T-helper 17 cell (primary cell): ENCODE measurements around the gene SPATA31C2. TPM values are rescaled to one million over a fixed set of nuclear protein-coding genes. Genes with fewer than 3 reads are reported as not detected.
"Not testable (repeated sequence)": the region's sequence is repeated elsewhere in the genome, so short reads cannot be mapped to it uniquely, and the experiment has no call there.

Experiments
- ATAC-seq: fragments of 150-1000 bp; cut with Tn5 transposase; 2 replicates; pipeline ENCODE4 v1.10.0; 2021; ENCODE audit warnings: mild to moderate bottlenecking, moderate library complexity
- DNase-seq, 3 donors: peaks; one replicate each; pipeline versions ENCODE4 v3.0.0 to v3.0.0-alpha.2; 2020 to 2021
- H3K9me3 ChIP-seq: one replicate; pipeline ENCODE4 v1.7.0; 2013; ENCODE audit warnings: low read length, mild to moderate bottlenecking; ENCODE audit not compliant: control insufficient read depth, poor library complexity, severe bottlenecking
- H3K27ac Mint-ChIP-seq: one replicate; pipeline ENCODE4 v1.8.0; 2022; ENCODE audit warnings: mild to moderate bottlenecking, moderate library complexity, mixed read lengths
- H3K27me3 Mint-ChIP-seq: one replicate; pipeline ENCODE4 v1.8.0; 2022; ENCODE audit warnings: mixed read lengths
- H3K36me3 Mint-ChIP-seq: one replicate; pipeline ENCODE4 v1.8.0; 2022; ENCODE audit warnings: low read depth, mixed read lengths
- H3K4me1 Mint-ChIP-seq: one replicate; pipeline ENCODE4 v1.8.0; 2022; ENCODE audit warnings: mild to moderate bottlenecking, mixed read lengths
- H3K4me3 Mint-ChIP-seq: one replicate; pipeline ENCODE4 v1.8.0; 2022; ENCODE audit warnings: mild to moderate bottlenecking, moderate library complexity, mixed read lengths
- total RNA-seq, 4 donors: library from RNA in 2 of 4; stranded (reverse) in 2 of 4; gene quantifications; one replicate each; pipeline ENCODE4 v1.2.3 and lab custom pipeline; 2022 to 2026

The SPATA31C2 gene
- total RNA-seq, 2 donors from 2014 or later = not detected

DNA sequence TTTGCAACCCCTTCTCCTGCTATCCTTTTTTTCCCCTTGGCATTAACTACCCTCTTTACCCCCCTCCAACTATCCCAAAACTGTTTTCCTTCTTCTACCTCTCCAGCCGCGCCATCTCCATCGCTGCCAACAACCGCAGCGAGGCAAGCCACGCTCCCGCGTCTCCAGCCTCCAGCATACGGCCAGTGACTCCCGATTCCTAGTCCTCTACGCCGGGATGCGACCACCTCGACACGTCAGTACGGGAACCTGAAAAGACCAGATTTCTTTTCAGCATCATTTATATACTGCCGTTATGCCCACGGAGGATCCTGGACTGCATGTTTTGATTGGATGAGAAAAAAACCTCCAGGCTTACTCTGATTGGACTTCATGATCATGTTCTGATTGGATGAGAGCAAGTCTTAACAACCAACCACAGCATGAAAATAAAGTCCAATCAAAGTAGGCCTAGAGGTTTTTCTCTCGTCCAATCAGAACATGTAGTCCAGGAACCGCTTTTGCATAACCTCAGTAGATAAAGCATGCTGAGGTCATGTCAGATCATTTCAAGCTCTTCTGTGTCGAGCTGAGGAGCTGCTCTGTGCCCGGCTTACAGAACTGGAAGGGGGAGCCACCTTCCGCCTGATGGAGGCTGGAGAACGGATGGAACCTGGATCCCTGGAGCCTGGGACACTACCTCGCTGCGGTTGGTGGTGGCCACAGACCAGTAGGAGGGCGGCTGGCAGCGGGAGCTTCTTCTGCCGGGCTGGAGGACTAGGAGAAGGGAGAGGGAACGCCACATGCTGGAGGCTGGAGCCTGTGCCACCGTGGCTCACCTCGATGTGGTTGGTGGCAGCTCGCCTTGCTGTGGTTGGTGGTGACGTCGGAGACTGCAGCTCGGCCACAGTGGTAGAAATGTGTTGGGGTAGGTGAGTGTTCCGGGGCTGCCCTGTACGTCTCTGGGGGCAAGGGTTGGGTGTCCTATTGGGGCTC lies 24.8 kb downstream of the SPATA31C2 start:
- H3K27ac Mint-ChIP-seq, DNase-seq, H3K36me3 Mint-ChIP-seq: not testable (repeated sequence)

DNA sequence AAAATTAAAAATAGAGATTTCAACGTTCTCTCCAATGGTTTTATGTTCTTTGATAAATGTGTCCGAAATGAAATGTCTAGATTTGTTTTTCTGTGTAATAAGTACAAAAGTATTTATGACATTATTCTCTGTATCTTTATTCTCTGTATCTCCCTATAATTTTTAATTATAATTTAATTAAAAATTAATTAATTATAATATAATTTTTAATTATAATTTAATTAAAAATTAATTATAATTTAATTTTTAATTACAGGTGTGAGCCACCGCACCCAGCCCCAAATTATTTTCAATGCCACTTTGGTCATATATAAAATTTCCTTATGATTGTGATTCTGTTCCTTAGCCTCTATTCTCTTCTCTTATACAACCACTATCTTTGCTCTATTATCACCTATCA lies 28.2 kb downstream of the SPATA31C2 start:
- ATAC-seq (no peak), DNase-seq (no peak)
- no peak overlapping the region for H3K27ac Mint-ChIP-seq
- H3K36me3 Mint-ChIP-seq = peaks cover 2% of the 10 kb centered on the region
- H3K4me1 Mint-ChIP-seq = peaks cover 4% of the 10 kb centered on the region
- peaks cover 39% of the 10 kb centered on the region for H3K27me3 Mint-ChIP-seq
- H3K4me3 Mint-ChIP-seq = no peak overlapping the region
- no peaks in the 10 kb centered on the region for H3K9me3 ChIP-seq

More for the DNA sequence above, 24.8 kb downstream of the SPATA31C2 start:
- not testable (repeated sequence) for ATAC-seq, H3K4me3 Mint-ChIP-seq, H3K9me3 ChIP-seq, H3K4me1 Mint-ChIP-seq
- peaks cover 19% of the 10 kb centered on the region for H3K27me3 Mint-ChIP-seq

DNA sequence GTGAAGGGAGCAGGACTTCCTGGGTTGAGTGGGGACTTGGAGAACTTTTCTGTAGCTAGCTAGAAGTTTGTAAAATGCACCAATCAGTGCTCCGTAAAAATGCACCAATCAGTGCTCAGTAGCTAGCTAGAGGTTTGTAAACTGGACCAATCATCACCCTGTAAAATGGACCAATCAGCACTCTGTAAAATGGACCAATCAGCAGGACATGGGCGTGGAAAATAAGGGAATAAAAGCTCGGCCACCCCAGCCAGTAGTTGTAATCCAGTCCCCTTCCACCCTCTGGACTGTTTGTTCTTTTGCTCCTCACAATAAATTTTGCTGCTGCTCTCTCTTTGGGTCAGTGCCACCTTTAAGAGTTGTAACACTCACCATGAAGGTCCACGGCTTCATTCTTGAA lies 29.5 kb downstream of the SPATA31C2 start:
- H3K27ac Mint-ChIP-seq = no peak overlapping the region
- H3K9me3 ChIP-seq = no peaks in the 10 kb centered on the region
- ATAC-seq (no peak), DNase-seq (no peak)
- H3K36me3 Mint-ChIP-seq = peaks cover 4% of the 10 kb centered on the region
- peaks cover 42% of the 10 kb centered on the region for H3K27me3 Mint-ChIP-seq
- H3K4me1 Mint-ChIP-seq = peaks cover 4% of the 10 kb centered on the region
- no peak overlapping the region for H3K4me3 Mint-ChIP-seq

DNA sequence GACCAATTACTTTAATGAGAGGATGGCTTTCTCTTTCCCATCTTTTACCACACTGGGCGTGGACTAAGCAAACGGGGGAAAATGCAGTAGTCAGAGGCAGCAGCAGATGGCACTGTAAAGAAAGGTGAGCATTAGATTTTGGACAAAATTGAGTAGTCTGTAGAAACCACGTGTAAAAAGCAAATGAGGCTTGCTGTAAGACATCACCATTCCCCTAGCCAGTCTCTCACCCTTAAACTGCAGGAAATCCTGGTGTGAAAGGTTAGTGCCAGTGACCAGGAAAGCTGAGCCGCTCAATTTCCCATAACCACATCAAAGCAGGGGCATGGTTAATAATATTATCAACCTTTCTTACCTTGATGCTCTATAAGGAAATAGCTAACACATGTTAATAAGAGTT lies 31.8 kb downstream of the SPATA31C2 start:
- peaks cover 50% of the 10 kb centered on the region for H3K27me3 Mint-ChIP-seq
- H3K9me3 ChIP-seq = no peaks in the 10 kb centered on the region
- DNase-seq = no peak
- H3K27ac Mint-ChIP-seq = no peak overlapping the region
- H3K4me1 Mint-ChIP-seq = peaks cover 4% of the 10 kb centered on the region
- H3K4me3 Mint-ChIP-seq = no peak overlapping the region
- peaks cover 2% of the 10 kb centered on the region for H3K36me3 Mint-ChIP-seq
- ATAC-seq = no peak

DNA sequence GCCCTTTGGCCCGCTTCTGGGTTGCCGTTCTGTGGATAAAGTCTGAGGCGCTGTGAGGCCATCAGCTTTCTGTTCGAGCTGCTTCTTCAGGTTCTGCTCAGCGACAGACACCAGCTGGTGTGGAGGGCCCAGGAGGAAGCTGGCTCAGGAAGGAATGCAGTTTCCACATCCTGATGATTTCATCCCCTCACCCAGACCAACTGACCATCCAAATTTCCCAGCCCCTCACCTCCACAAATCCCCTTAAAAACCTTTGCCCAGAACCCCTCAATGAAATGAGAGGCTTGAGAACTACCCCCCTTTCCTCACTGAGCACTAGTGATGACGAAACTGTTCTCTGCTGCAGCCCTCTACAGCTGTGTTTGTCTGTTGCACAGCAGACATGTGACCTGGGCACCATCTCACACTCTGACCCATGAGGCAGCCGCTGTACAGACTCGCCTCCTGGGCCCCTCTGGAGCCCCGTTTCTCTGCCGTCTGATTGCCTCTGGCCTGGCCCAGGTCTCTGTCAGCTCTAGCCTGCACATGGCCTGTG lies 45.4 kb downstream of the SPATA31C2 start:
- no peak for DNase-seq
- no peak overlapping the region for H3K27ac Mint-ChIP-seq
- H3K9me3 ChIP-seq = no peaks in the 10 kb centered on the region
- peaks cover 25% of the 10 kb centered on the region for H3K27me3 Mint-ChIP-seq
- ATAC-seq = no peak
- no peak overlapping the region for H3K4me3 Mint-ChIP-seq
- no peaks in the 10 kb centered on the region for H3K4me1 Mint-ChIP-seq
- no peaks in the 10 kb centered on the region for H3K36me3 Mint-ChIP-seq

DNA sequence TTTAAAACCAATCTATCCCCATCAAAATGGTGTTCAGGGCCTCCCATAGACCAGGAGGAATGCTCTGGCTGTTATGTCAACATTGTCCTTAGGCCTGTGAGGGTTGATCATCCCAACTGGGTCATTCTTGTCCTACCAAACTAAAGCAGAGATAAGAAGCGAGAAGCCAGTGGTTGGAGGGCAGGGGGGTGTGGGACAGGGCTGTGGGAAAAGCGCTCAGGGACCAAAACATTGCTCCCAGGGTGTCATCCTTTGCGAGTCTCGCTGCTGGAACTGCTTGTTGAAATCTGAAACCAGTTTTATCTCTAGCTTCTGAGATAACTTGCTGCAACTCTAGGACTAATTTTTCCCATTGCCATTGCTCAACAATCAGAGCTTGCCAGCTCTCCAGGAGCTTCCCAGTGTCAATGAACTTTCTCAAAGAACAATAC lies 48.1 kb downstream of the SPATA31C2 start:
- ATAC-seq (no peak), DNase-seq (no peak)
- H3K4me3 Mint-ChIP-seq = no peak overlapping the region
- H3K4me1 Mint-ChIP-seq = no peaks in the 10 kb centered on the region
- H3K27me3 Mint-ChIP-seq = peaks cover 34% of the 10 kb centered on the region
- H3K36me3 Mint-ChIP-seq = no peaks in the 10 kb centered on the region
- no peaks in the 10 kb centered on the region for H3K9me3 ChIP-seq
- H3K27ac Mint-ChIP-seq = no peak overlapping the region

DNA sequence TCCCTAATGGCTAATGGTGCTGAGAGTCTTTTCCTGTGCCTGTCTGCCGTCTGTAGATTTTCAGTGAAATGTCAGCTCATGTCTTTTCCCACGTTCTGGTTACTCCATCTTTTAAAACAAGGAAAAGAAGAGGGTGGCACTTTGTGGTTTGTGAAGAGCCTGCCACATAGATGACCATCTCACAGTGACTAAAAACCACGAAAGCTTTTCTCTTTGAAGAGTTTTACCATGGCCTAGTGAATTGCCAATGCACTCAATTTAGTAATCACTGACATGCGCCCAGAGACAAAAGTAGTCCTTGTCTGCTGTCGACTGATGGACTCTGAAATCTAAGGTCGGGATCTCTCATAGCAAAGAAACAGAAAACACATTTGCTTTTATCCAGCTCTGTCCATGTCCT lies 50.4 kb downstream of the SPATA31C2 start:
- Mint-ChIP-seq H3K4me1 (no peaks in the 10 kb centered on the region), H3K27me3 (peaks cover 32% of the 10 kb centered on the region), H3K27ac (no peak overlapping the region), H3K4me3 (no peak overlapping the region), H3K36me3 (no peaks in the 10 kb centered on the region)
- no peaks in the 10 kb centered on the region for H3K9me3 ChIP-seq
- no peak for ATAC-seq
- DNase-seq = no peak

DNA sequence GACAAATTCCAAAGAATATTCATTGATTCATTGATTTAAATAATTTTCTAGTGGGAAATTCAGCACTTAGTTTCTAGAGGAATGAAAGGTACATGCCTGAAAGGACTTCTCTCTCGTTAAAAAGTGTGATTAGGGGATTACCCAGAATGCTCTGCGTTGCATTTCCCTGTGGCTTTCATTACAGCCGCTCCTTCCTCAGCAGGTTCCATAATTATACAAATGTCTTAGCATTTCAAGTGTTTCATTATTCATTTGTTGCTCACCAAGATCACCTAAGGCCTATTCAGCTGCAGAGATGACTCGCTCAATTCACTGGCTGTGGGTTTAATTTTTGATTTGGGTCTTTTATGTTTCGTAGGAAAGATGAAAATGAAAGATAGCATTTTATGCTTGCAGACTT lies 52.8 kb downstream of the SPATA31C2 start:
- Mint-ChIP-seq H3K4me3 (no peak overlapping the region), H3K4me1 (no peaks in the 10 kb centered on the region), H3K27ac (no peak overlapping the region), H3K27me3 (peaks cover 23% of the 10 kb centered on the region), H3K36me3 (no peaks in the 10 kb centered on the region)
- ATAC-seq (no peak), DNase-seq (no peak)
- H3K9me3 ChIP-seq = no peaks in the 10 kb centered on the region

DNA sequence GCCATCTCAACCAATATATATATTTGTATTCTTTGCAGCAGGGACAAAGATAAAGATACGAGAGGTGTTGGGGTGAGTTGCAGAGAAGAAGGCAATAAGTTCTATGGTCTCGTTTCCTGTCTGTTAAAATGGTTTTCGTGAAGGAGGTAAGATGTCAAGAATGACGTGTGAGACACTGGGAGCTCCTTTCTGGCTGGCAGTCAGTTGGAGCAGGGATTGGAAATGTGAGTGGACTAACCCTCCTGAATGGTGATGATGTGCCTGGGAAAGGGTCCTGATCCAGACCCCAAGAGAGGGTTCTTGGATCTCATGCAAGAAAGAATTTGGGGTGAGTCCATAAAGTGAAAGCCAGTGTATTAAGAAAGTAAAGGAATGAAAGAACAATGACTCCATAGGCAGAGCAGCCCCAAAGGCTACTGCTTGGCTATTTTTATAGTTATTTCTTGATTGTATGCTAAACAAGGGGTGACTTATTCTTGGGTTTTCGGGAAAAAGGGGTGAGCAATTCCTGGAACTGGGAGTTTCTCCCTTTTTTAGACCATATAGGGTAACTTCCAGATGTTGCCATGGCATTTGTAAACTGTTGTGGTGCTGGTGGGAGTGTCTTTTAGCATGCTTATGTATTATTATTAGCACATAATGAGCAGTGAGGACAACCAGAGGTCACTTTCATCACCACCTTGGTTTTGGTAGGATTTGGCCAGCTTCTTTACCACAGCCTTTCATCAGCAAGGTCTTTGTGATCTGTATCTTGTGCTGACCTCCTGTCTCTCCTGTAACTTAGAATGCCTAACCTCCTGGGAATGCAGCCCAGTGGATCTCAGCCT lies 53.7 kb downstream of the SPATA31C2 start:
- no peak for ATAC-seq
- no peak for DNase-seq
- no peaks in the 10 kb centered on the region for H3K9me3 ChIP-seq
- Mint-ChIP-seq H3K4me1 (no peaks in the 10 kb centered on the region), H3K27ac (no peak overlapping the region), H3K4me3 (no peak overlapping the region), H3K27me3 (peaks cover 24% of the 10 kb centered on the region), H3K36me3 (no peaks in the 10 kb centered on the region)

Other genes with a start within 250 kb of the SPATA31C2 start
- not detected for gene SPATA31C1, start 220.5 kb downstream of the SPATA31C2 start, total RNA-seq
- 1 to 10 TPM; 5.0 to 9.1 TPM for gene CDK20, start 163.9 kb downstream of the SPATA31C2 start, total RNA-seq
- 10 to 100 TPM; 18.7 to 25.1 TPM for gene SPIN1, start 250.0 kb upstream of the SPATA31C2 start, total RNA-seq